GM18909 (cell line): Measurements from ENCODE around the gene CNOT1.
"Not testable (repeated sequence)": the region's sequence is repeated elsewhere in the genome, so short reads cannot be mapped to it uniquely, and the experiment has no call there.

Source experiments
- ATAC-seq: cut with Tn5 transposase; IDR thresholded peaks from one replicate; pipeline ENCODE4 v1.9.1; 2021; ENCODE audit warnings: mild to moderate bottlenecking; ENCODE audit not compliant: unreplicated experiment, poor library complexity

Gene CNOT1

DNA sequence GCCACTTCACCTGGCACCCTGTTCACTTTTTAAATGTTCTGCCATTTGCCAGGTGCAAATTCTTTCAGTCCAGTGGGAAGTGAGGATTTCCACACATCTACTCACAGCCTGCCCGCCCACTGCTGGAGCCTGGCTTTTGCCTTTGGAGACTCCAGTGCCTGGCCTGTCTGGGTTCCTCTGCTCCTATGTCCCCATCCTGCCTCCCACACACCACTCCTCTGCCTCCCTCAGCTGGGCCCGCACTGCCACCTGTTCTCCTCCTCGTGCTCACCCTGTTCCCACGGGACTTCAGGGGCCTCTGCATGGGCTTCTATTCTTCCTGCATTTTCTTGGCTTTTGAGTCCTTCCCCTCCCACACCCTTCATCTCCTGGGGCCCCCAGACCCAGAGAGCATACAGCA lies 137.6 kb downstream of the CNOT1 start:
- ATAC-seq = no peak

DNA sequence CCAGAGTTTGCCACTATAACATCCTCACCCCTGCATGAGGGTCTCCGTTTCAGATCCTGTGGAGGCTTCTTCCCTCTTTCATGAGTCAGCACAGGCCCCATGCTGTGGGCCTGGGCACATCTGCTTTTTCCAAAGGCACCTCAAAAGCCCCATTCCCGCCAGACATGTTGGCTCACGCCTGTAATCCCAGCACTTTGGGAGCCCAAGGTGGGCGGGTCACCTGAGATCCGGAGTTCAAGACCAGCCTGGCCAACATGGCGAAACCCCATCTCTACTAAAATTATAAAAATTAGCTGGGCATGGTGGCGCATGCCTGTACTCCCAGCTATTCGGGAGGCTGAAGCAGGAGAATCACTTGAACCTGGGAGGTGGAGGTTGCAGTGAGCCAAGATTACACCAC lies 139.1 kb downstream of the CNOT1 start:
- not testable (repeated sequence) for ATAC-seq

DNA sequence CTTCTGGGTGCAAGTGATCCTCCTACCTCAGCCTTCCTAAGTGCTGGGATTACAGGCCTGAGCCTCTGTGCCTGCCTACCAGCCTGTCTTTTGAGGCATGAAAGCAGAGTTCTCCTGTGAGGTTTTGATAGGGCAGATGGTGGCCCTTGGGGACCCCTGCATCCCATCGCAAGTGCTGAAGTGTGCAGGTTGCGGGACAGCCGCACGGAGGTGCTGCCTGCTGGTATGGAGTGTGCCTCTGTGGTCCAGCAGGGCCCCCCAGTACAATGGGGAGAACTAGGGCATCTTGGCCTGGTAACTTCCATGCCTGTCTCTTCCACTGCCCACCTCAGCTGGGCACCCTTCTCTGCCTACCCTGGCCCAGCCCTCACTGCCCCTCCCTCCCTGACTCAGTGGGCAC lies 139.6 kb downstream of the CNOT1 start:
- no peak for ATAC-seq

DNA sequence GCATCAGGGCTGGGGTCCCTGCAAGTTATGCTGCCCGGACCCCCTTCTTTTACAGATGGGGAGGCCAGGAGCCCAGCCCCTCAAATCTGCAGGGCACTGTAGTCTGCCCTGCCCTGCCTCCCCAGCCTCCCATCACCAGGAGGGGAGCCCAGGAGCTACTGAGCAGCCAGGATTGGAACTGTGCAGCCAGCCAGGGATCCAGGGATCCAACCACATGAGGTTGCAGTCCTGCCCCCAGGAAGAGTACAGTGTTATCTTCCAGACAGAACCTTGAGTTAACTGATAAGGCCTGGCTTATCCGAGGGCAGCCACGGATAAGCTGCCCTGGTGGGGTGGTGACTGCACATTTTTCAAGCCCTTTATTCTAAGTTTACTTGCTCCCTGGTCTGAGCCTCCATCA lies 141.1 kb downstream of the CNOT1 start:
- ATAC-seq = no peak

DNA sequence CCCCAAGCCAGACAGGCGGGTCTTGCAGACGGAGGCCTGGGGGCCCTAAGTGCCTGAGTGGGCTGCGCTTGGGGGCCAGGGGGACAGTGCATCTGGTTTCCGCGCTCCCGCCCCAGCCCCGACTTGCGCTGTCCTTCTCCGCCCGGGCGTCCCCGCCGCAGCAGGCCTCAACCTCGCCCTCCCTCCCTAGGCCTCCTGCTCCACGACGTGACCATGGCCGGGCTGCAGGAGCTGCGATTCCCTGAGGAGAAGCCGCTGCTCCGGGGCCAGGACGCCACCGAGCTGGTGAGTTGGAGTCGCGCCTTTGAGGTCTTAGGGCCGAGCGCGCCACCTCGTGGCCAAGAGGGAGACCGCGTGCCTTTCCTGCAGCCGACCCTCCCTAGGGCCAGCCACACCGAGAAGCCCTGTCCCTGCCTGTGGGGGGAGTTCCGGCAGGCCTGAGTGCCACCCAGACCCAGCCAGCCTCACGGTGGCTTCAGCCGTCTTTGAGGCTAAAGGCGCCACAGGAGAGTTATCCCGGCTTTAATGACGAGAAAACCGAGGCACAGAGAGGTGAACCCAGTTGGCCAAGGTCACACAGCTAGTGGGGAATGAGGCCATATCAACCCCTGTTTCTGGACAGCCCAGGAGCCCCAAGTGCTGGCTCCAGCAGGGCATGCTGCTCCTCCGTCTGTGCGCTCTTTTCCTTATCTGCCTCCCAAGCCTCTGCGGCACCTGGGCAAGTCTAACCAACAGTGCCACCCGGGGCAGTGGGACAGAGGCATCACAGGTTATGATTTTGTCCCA lies 141.9 kb downstream of the CNOT1 start:
- ATAC-seq = peak; percentile 82

DNA sequence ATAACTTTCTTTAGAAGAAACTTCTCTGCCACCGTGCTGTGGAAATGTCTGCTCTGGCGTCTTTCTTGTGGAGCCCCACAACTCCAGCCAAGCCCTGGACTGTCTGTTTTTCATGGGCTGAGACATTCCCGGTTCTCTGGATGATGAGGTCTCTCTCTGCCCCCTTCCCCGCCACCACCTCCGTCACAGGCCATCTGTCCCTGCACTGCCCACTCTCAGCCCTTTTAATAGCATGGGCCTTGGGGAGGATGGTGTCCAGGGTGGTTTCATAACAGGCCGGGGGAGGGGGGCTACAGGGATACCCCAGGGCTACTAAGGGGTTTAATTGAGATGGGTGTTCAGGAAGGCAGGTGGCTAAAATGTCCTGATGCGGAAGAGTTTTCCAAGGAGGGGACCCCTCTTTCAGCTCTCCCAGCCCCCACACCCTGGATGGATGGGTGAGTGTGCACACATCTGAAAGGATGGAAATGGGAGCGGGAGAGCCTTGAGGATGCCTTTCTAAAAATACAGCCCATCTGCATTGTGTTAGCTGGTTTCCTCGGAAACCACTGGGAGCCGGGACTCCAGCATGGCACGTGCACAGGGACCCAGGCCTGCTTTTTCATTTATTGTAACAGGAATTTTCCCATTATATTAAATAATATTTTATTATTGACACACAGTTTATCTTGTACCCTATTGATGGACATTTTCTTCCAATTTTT lies 144.3 kb downstream of the CNOT1 start:
- no peak for ATAC-seq

DNA sequence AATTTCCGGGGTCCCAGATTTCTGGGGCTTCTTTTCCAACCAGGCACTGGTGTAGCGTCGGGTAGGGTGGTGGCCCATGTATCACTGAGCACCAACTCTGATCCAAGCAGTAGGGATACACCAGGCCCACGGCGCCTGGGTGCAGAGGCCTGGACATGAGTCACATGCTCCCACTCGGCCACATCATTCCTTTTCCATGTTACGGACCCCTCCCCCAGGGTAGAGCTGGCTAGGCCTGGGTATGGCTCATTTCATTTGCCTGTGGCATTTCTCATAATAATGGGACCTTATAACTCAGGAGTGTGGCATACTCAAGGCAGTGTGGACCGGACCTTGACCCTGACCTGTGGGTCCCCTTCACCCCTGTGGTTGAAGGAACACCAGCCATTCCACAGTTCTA lies 147.7 kb downstream of the CNOT1 start:
- no peak for ATAC-seq

DNA sequence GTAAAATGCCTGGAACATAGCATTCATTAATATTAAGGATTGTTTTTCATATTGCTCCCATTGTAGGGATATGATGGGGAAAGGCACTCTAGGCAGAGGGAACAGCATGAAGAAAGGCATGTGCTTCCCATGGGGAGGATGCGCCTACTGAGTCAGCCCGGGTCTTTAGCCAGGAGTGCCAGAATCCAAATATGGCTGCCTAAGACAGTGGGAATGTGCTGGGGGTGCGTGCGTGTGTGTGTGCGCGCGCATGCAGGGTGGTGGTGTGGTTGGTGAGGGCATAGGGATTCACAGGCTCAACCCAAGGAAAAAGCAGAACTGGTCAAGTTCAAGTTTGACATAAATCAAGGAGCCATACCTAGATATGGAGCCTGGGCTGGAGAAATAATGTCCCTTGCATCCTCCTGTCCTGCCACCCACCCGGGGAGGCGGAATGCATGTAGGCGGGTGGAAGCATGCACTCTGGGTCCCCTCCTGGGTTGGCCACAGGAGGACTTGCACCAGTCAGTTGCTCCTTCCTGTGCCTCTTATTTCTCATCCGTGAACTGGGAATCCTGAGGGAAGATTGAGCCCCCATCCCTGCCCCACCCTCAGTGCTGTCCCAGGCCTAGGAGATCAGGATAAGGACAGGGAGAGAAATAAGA lies 148.3 kb downstream of the CNOT1 start:
- no peak for ATAC-seq

DNA sequence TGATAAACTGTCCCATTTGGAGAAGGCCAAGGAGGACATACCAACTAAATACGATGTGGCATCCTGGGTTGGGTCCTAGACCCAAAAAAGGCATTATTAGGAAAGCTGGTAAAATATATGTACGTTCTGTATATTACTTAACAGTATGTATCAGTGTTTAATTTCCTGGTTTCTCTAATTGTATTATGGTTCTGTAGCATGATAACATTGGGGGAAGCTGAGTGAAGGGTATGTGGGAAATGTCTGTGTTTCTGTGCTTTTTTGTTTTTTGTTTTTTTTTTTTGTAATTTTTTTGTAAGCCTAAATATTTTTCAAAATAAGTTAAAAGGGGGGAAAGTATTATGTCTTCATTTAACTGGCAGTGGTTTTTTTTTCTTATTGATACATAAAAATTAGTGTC lies 151.2 kb downstream of the CNOT1 start:
- no peak for ATAC-seq

DNA sequence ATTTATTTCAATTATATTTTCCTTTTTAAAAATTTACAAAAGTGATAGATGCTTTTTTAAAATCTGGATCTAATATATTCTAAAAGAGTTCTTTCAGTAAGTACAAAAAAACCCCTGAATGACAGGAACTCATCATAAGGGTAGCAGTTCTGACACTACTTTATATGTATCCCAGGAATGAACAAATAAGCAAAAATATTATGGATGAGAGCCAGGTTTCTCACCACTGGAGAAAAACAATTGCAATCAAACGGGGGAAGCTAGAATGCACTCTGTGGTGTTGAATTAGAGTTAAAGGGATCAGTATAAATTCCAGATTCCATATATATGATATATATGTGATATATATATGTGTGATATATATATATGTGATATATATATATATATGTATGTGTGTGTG lies 152.8 kb downstream of the CNOT1 start:
- no peak for ATAC-seq

DNA sequence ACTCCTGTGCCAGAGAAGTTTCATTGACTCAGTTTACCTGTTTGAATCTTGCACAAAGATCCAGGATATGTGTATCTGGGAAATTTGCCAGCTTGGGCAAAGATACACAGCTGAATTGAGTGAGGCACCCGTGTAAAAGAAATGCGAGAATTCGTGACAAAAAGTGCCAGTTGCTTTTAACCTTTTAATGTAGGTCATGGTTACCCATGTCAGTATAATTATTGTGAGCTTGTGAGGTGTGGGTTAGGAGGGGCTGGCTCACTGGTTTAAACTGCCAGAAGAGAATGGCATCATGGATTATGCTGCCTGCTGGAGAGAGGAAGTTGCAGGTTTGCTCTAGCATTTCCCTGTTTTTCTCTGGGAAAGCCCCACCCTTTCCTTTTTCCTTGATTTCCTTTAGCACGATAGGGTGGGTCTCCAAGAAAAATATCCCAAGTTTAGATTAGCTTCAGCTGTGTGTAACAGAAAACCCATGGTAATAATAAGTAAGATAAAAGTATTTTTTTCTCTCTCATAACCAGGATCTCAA lies 154.5 kb downstream of the CNOT1 start:
- no peak for ATAC-seq

DNA sequence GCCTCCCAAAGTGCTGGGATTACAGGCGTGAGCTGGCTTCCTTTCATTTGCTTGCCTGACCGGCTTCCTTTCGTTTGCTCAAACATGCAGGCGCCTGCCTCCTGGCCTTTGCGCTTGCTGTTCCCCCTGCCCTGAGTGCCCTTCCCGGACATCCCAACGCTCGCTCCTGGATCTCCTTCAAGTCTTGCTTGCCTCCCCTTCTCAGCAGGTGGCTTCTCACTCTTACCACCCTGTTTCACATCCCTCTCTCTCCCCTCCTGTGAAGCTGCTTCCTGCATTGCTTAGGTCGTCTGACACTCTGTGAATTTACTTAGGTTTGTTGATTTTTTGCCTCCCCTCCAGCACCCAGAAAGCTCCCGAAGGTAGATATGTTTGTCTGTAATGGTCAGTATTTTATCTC lies 155.3 kb downstream of the CNOT1 start:
- no peak for ATAC-seq

DNA sequence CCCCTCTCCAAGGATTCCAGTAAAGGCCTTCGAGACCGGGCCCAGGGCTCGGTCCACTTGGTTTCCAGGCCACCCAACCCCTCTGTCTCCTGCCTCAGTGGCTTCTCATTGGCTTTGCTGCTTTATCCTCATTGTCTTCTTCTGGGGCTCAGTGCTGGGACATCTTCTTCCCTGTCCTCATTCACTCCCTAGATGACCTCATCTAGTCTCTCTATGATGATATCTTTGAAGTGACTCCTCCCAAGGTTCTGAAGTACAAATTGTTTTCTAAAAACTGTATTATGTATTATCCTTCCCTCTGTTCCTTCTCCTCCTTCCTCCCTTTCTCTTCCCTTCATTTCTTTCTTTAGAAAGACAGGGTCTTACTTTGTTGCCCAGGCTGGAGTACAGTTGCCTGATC lies 156.8 kb downstream of the CNOT1 start:
- ATAC-seq = no peak

DNA sequence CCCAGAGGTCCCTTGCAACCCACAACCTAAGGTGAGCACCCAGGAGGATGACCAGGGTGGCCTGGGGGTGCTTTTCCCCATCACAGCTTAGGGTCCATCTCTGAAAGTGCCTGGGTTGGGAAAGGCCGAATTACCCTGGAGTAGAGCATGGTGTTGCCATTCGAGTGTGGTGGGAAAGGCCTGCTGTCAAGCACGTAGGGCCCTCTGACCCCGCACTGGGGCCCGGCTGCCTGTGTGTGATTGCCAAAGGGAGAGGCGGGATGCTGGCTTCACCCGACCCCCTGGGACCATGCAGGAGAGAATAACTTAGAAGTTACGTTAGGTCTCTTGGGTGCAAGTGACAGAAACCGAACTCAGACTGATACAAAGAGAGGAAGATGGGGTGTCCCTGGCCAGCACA lies 157.4 kb downstream of the CNOT1 start:
- ATAC-seq = no peak

DNA sequence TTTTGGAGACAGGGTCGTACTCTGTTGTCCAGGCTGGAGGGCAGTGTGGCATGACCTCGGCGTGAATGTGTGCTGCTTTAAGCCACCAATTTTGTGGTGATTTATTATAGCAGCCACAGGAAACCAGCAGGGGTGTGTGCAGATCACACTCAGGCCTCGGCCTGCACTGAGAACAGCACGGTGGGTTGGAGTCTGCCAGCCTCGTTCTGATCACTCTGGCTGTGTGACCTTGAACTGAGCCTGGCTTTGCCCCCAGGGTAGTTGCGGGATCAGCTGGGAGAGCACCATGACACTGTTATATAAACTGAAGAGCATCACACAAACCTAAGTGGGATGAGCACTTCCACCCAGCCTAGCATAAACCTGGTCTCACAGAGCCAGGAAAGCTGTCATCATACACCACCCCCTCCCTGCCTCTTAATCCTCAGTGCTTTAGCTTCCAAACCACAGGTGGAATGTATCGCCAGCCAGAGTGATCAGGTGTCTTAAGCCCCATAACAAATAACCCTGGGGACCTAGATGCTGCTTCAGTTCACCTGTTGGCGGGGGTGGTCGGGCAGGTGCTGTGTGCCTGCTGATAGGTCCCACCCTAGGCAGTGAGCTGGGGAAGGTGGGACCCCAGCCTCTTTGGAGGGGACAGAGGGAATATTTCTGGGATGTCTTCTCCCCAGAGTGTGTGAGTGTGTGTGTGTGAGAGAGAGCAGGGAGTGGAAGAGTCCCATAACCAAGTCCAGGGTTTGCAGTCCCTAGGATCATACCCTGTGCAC lies 158.2 kb downstream of the CNOT1 start:
- no peak for ATAC-seq
